DOHH2 (cell line): Measurements from ENCODE around the gene SIPA1L3.
"Not testable (repeated sequence)": the region's sequence is repeated elsewhere in the genome, so short reads cannot be mapped to it uniquely, and the experiment has no call there.

Experiments
- EZH2phosphoT487 ChIP-seq: fragments of 200-600 bp; sonication (generic); IDR thresholded peaks from 2 replicates; pipeline ENCODE4 v1.6.1; 2017; ENCODE audit warnings: borderline replicate concordance, mild to moderate bottlenecking, antibody characterized with exemption, low read length, moderate library complexity, mixed read lengths
- TF ChIP-seq, protein P1 (sequence below): fragments of 200-600 bp; sonication (generic); IDR thresholded peaks from one replicate; pipeline ENCODE4 v1.5.1; 2014; ENCODE audit warnings: antibody characterized with exemption, mild to moderate bottlenecking, low read depth, low read length; ENCODE audit not compliant: poor library complexity, severe bottlenecking

DNA sequence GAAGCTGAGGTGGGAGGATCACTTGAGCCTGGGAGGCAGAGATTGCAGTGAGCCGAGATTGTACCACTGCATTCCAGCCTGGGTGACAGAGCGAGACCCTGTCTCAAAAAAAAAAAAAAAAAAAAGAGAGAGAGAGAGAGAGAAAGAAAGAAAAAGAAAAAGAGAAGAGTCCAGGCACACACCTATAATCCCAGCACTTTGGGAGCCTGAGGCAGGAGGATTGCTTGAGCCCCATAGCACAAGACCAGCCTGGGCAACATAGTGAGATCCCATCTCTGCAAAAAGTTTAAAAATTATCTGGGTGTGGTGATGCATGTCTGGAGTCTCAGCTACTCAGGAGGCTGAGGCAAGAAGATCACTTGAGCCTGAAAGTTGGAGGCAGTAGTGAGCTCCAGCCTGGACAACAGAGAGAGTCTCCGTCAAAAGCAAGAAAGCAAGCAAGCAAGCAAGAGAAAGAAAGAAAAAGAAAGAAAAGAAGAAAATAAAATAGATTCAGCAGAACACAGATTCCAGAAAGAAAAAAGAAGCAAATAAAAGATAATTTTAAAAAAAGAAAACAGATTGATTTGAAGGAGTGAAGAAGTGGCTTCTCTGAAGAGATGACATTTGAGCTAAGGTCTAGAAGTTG lies 323.6 kb downstream of the SIPA1L3 start:
- TF ChIP-seq EZH2phosphoT487, result not testable (repeated sequence)
- TF ChIP-seq, protein P1, sequence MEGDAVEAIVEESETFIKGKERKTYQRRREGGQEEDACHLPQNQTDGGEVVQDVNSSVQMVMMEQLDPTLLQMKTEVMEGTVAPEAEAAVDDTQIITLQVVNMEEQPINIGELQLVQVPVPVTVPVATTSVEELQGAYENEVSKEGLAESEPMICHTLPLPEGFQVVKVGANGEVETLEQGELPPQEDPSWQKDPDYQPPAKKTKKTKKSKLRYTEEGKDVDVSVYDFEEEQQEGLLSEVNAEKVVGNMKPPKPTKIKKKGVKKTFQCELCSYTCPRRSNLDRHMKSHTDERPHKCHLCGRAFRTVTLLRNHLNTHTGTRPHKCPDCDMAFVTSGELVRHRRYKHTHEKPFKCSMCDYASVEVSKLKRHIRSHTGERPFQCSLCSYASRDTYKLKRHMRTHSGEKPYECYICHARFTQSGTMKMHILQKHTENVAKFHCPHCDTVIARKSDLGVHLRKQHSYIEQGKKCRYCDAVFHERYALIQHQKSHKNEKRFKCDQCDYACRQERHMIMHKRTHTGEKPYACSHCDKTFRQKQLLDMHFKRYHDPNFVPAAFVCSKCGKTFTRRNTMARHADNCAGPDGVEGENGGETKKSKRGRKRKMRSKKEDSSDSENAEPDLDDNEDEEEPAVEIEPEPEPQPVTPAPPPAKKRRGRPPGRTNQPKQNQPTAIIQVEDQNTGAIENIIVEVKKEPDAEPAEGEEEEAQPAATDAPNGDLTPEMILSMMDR, result not testable (repeated sequence)
